Measurements from ENCODE around the gene TACR1. TPM values are rescaled to one million over a fixed set of nuclear protein-coding genes. Genes with fewer than 3 reads are reported as not detected.

The TACR1 gene
- total and polyA plus RNA-seq, 2 of the 8 experiments (the other 6 are each of a cell fraction or from before 2014, with no cell fraction given), result 0.09 to 0.37 TPM

DNA sequence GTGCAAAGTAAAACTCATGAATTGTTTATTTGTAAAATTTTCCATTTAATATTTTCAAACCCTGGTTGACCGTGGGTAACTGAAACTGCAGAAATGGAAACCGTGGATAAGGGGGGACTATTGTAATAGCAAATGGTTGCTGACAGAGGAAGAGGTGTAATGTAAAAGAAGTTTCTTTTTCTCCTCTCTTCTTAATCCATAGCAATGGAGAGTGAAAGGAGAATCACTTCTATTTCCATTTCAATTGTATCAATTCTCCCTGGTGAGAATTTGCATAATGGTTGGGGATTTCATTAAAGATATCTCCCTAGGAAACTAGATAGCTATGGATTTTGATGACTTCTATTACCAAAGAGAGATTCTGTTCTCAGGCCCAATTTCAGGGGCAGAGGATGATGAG lies 24.8 kb downstream of the TACR1 start:
- Histone ChIP-seq H3K18ac (ENCODE audit: extremely low read depth, low read length) (no peak overlapping the region; the same call in 1 of the 2 replicates), H3K27ac (ENCODE audit: low read depth, low read length) (no peak overlapping the region), H3K36me3 (ENCODE audit: control insufficient read depth in 2 of 4, insufficient read depth in 4 of 4, low read length in 3 of 4) (no peaks in the 10 kb centered on the region; a peak in 1 of 8 replicates), H4K5ac (ENCODE audit: insufficient read length, low read depth, low read length) (peak overlapping the region; percentile 95), H3K9me3 (ENCODE audit: insufficient read depth in 2 of 2, low read depth in 1 of 2, low read length in 1 of 2) (no peaks in the 10 kb centered on the region), H3K23me2 (ENCODE audit: low read depth, low read length) (peaks cover 5% of the 10 kb centered on the region; the same call in 1 of the 2 replicates), H2AFZ (ENCODE audit: low read length) (no peak overlapping the region), H3K9ac (replicated peaks in 1 of 4; ENCODE audit: extremely low read depth in 1 of 4, low read depth in 3 of 4, low read length in 3 of 4) (no peak overlapping the region), H3K4me1 (replicated peaks in 1 of 4; ENCODE audit: control insufficient read depth in 3 of 4, insufficient read depth in 4 of 4, low read length in 3 of 4) (peaks cover 1 to 15% (median 5%) of the 10 kb centered on the region in 4 experiments; a peak in 4 of 7 replicates), H2BK12ac (ENCODE audit: low read depth, low read length) (no peak overlapping the region), H2BK15ac (ENCODE audit: low read length) (no peak overlapping the region), H4K20me1 (replicated peaks in 1 of 2; ENCODE audit: control insufficient read depth in 1 of 2, insufficient read depth in 2 of 2, low read length in 2 of 2) (no peaks in the 10 kb centered on the region), H2BK20ac (ENCODE audit: low read length) (no peak overlapping the region), H4K8ac (ENCODE audit: extremely low read depth, insufficient read depth, low read length) (no peak overlapping the region), H3K4me3 (ENCODE audit: extremely low read depth in 1 of 4, insufficient read depth in 2 of 4, low read depth in 3 of 4, low read length in 4 of 4) (peak overlapping the region in 1 of 4 experiments; percentile 29; a peak in 1 of 8 replicates), H3K56ac (replicated peaks; ENCODE audit: insufficient read length, low read depth, low read length) (no peak overlapping the region), H3K14ac (ENCODE audit: insufficient read length) (no peak overlapping the region), H2BK120ac (replicated peaks; ENCODE audit: low read depth, low read length) (peak overlapping the region; percentile 79), H3K4ac (replicated peaks; ENCODE audit: insufficient read length, low read depth, low read length) (no peak overlapping the region), H3K23ac (ENCODE audit: insufficient read length) (no peak overlapping the region), H2BK5ac (ENCODE audit: low read depth, low read length) (0 out of 2 replicates have a peak overlapping the region, but pooled peaks have one; percentile 1), H3K79me2 (ENCODE audit: control insufficient read depth in 1 of 2, insufficient read depth in 2 of 2, low read length in 2 of 2) (no peaks in the 10 kb centered on the region), H2AK5ac (ENCODE audit: low read depth, low read length) (no peak overlapping the region), H3K27me3 (replicated peaks in 1 of 4; ENCODE audit: control insufficient read depth in 3 of 4, extremely low read depth in 1 of 4, insufficient read depth in 3 of 4, low read length in 3 of 4) (no peaks in the 10 kb centered on the region), H3K4me2 (ENCODE audit: insufficient read depth in 1 of 2, low read depth in 2 of 2, low read length in 2 of 2) (peak overlapping the region; percentile 43 to 64), H3K79me1 (ENCODE audit: low read depth, low read length) (no peaks in the 10 kb centered on the region), H4K91ac (replicated peaks; ENCODE audit: insufficient read length, low read length) (no peak overlapping the region)
- 3% methylated on average over 2 of the region's 2 CpGs; no CpG with 5 or more reads in 1 of the 2 experiments for WGBS, 2 experiments (ENCODE audit: extremely low coverage in 1 of 2, insufficient coverage in 1 of 2, insufficient read length in 1 of 2, insufficient replicate concordance in 2 of 2, low coverage in 1 of 2, low lambda C conversion rate in 2 of 2, missing lambda C conversion rate in 1 of 2)
- TF ChIP-seq, protein P1, sequence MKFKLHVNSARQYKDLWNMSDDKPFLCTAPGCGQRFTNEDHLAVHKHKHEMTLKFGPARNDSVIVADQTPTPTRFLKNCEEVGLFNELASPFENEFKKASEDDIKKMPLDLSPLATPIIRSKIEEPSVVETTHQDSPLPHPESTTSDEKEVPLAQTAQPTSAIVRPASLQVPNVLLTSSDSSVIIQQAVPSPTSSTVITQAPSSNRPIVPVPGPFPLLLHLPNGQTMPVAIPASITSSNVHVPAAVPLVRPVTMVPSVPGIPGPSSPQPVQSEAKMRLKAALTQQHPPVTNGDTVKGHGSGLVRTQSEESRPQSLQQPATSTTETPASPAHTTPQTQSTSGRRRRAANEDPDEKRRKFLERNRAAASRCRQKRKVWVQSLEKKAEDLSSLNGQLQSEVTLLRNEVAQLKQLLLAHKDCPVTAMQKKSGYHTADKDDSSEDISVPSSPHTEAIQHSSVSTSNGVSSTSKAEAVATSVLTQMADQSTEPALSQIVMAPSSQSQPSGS (IDR thresholded peaks at IDR 0.05; ENCODE audit: low read length), result no peak
- TF ChIP-seq KDM5A (IDR thresholded peaks at IDR 0.05; ENCODE audit: low read length) (no peak), TAF1 (IDR thresholded peaks at IDR 0.05; ENCODE audit: low read depth, low read length) (no peak), SRF (IDR thresholded peaks at IDR 0.05; ENCODE audit: low read depth, low read length) (no peak), MAFK (IDR thresholded peaks at IDR 0.05; ENCODE audit: low read depth, low read length) (no peak), CBX8 (IDR thresholded peaks at IDR 0.05; ENCODE audit: borderline replicate concordance, low read depth, low read length) (no peak), TCF12 (IDR thresholded peaks at IDR 0.05; ENCODE audit: low read depth, low read length) (no peak)
- ChIA-PET CTCF (ENCODE audit: partially characterized antibody) (interaction anchor here (1.1 kb wide), 1 partner anchor 454 kb away, joined by 3 read pairs; no protein-coding TSS in a partner anchor), POLR2A (ENCODE audit: partially characterized antibody) (no interaction called here)
- DNase-seq (ENCODE audit: low read depth in 1 of 2, low spot score in 2 of 2) (no peak), FAIRE-seq (no peak)

Measured in H1 (cell line).